GM21526 (cell line): Measurements from ENCODE around the gene TPRG1L.
"Not testable (repeated sequence)": the region's sequence is repeated elsewhere in the genome, so short reads cannot be mapped to it uniquely, and the experiment has no call there.

ENCODE experiments used
- ATAC-seq: cut with Tn5 transposase; IDR thresholded peaks from one replicate; pipeline ENCODE4 v1.9.1; 2021; ENCODE audit warnings: moderate library complexity; ENCODE audit not compliant: unreplicated experiment, low FRiP score

The TPRG1L gene

GRCh38 chr1:3607703-3608065 is 17.1 kb upstream of the TPRG1L start:
- ATAC-seq: no peak

DNA sequence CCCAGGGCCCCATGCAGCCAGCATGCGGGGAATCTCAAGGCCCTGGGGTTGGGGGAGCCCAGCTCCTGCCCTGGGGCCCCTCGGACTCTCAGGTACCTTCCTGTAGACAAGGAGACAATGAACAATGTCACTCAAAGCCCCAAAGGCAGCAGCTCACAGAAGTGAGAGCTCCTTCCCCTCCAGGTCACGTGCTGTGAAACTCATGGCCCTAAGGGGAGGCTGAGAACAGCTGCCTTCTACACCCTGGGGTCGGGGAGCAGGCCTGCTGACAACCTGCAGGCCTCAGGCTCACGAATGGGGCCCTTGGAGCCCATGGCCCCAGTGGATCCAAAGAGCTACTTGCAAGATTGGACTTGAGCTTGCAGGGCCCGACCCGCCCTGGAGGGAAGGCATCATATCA is 16.7 kb upstream of the TPRG1L start:
- ATAC-seq: no peak

DNA sequence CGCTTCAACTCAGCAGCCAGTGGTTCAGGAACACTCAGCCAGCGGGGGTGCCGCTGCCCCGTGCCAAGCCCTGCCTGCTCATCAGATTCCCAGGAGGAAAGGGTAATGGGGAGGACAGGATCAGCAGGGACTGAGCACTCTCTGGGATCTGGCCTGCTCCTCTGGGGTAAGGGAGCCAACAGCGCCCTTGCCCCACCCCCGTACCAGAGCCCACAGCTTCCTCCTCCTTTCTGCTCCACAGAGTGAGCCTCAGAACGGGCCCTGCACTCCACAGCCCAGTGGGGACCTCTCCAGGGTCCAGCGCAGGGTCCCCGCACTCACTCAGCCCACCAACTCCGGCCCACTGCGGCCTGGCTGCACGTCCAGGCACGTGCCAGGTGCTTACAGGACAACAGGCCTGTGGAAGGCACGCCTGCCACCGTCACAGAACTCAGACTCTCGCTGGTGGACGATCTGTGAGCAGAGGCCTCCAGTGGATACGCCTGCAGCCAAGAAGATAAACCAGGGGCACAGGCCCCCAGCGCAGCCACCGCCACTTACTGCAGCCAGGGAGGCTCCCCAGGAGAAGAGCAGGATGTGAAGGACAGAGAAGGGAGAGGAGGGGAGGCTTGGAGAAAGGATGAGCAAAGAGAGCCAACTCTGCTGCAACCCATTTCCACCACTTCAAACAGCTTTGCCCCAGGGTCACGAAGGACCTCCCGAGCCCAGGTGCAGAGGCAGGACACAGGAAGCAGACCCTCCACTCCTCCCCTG is 15.6 kb upstream of the TPRG1L start:
- ATAC-seq: no peak

DNA sequence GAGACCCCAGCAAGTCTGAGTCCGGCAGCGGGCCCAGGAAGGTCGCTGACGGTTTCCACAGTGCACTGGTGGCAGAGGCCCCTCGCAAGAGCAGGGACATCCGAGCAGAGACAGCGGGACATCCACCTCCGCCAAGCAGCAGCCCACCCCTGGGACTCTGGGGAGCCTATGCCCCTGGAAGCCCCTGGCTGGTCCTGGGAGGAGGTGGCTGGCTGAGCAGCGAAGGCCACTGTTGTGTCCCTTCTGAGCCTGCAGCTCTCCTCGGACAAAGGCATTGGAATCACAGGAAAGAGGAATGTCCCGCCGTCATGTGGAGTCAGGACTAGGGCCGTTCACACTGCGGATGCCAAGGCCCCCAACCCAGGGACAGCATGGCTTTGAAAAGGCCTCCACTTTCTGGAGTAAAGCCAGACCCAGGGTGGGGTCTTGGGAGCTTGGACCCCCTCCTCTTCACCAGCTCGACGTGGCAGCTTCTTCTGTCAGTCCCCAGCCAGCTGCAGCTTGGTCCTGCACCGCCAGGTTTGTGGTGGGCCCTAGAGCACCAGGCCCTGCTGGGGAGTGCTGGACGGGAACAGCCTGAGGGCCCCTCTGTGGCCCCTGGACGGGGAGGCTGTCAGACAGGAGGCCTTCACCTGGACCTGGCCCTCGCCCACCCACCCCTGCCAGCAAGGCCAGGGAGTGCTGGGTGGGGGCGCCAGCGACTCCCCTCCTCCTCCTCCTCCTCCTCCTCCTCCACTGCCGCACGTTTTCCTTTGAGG is 14.9 kb upstream of the TPRG1L start:
- ATAC-seq: no peak

- ATAC-seq: no peak
Measured at GRCh38 chr1:3610527-3611169, 14.2 kb upstream of the TPRG1L start.

- ATAC-seq: no peak
Measured at GRCh38 chr1:3611170-3612019, 13.4 kb upstream of the TPRG1L start, which contains the start of gene MEGF6. TSS of gene MEGF6 (minus strand) at chr1:3611508. CDS start at chr1:3611268, 240 bp downstream.

GRCh38 chr1:3612123-3612522 is 12.7 kb upstream of the TPRG1L start:
- no peak for ATAC-seq

DNA sequence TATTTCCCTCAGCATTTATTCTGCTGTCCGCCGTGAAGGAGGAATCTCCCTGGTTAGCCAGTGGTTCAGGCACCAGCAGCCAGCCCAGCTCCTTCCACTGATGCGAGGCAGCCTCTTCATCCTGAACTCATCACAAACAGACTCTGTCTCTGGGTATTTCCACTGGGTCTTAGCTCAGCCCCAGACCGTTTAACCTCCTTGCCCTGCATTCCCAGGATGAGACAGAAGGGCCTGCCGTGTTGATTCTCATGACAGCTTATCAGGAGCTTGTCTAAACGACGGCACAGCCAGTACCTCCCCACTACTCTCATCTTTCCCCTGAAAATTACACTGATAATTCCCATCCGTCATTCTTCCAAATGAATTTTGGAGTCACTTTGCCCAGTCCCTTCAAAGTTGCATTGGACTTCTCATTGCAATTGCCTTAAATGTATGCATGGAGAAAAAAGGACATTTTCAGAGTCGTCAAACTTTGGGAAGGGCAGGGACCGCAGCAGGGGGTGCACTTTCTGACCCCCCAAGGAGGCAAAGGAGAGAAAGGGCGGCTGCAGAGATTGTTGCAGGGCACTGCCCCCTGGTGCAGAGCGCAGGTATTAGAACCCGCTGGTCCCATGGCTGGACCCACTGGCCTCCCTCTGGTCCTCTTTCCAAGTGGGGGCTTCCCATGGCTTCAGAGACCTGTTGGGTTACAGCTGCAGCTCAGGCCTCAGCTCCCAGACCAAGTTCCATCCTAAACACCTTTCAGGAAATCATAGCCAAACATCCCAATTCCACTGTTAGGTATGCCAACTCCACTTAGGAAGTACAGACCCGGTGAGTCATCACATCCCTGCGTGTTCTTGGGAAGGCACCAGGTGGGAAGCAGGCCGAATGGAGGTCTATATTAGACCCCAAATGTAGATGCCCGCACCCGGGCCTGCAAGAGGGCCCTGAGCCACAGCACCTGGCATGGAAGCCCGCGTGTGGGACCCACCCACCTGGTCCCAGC is 9.8 kb upstream of the TPRG1L start:
- no peak for ATAC-seq

DNA sequence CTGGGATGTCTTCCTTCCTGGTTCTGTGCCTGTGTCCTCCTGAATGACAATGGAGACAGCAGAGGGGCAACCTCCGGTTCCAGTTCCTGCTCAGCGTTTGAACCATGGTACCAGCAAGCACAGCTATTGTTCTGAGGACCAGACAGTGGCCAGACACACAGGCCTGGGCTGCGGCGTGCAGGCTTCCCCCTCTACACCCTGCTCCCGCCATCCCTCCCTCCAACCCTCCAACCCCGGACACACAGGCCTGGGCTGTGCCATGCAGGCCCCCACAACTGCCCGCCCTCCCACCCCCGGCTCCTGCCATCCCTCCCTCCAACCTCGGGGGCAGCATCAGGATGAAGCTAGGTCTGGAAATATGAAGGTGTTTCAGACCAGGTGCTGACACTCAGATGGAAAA is 8.0 kb upstream of the TPRG1L start:
- ATAC-seq: no peak

DNA sequence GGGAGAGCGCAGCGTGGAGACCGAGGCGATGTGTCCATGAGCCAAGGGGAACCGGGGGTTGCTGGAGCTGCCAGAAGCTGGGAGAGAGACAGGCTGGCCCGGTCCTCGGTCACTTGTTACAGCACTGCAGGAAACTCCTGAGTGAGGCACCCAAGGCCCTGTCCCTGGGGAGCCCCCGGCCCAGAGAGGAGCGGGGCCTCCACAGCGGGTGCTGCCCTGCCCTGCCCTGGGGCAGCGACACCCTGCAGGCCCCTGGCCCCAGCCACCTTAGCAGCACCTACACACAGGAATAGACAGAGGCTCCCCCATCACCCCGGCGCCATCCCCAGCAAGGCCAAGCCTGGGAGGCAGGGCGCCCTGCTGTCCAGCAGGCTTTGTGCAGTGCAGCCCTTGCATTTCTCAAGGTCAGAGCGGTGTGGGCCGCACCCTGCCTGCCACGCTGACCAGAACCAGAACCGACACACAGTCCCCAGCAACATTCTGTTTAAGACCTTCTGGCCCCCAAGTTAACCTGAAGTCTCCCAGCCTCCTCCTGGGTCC is 6.9 kb upstream of the TPRG1L start:
- no peak for ATAC-seq

- no peak for ATAC-seq
Measured at GRCh38 chr1:3618531-3618880, 6.3 kb upstream of the TPRG1L start.

DNA sequence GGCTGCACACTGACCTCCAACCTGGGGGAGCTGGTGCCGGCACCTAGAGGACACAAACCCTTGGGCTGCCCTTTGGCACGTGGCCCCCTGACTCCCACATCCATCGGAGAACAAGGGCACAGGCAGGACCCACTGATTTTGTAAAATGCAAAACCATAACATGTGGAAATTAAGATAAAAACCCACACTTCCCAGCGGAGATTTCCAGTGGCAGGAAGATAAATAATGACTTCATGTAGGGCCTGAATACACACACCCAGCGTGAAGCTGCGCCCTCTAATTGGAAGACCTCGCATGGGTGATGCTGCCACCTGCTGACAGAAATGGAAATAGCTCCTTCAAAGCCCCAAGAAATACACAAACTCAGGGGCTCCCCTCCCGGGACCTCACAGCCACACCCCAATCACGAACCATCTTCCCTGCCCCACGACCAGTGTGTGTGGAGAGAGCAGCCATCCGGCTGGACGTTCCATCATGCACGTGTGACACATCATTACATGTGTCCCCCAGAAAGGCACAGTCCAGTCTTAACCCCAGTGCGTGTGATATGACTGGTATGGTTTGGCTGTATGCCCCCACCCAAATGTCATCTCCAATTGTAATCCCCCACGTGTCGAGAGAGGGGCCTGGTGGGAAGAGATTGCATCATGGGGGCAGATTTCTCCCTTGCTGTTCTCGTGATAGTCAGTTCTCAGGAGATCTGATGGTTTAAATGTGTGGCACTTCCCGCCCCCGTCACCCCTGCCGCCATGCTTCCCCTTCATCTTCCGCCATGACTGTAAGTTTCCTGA is 5.7 kb upstream of the TPRG1L start:
- ATAC-seq: no peak

- no peak for ATAC-seq
Measured at GRCh38 chr1:3620708-3621107, 4.1 kb upstream of the TPRG1L start.

DNA sequence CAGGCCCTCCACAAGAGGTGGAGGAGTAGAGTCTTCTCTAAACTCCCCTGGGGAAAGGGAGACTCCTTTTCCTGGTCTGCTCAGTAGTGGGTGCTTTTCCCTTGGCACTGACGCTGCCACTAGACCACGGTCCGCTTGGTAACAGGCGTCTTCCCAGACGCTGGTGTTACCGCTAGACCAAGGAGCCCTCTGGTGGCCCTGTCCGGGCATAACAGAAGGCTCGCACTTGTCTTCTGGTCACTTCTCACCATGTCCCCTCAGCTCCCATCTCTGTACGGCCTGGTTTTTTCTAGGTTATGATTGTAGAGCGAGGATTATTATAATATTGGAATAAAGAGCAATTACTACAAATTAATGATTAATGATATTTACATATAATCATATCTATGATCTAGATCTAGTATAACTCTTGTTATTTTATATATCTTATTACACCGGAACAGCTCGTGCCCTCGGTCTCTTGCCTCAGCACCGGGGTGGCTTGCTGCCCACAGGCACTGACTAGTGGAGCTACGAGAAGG is 3.6 kb upstream of the TPRG1L start:
- not testable (repeated sequence) for ATAC-seq

GRCh38 chr1:3622102-3622501 is 2.7 kb upstream of the TPRG1L start:
- ATAC-seq: not testable (repeated sequence)

GRCh38 chr1:3623441-3624199 is 1.2 kb upstream of the TPRG1L start:
- ATAC-seq: no peak

GRCh38 chr1:3625151-3625907 is 514 bp downstream of the TPRG1L start:
- ATAC-seq: peak; percentile 12
